GM12892 (cell line): ENCODE data around the gene NCK2.

ENCODE experiments used
- POLR2A ChIP-seq: IDR thresholded peaks from 2 replicates; pipeline ENCODE4 v1.6.1; 2011; ENCODE audit warnings: low read depth, low read length, control low read depth
- POLR2AphosphoS5 ChIP-seq: IDR thresholded peaks from 2 replicates; pipeline ENCODE4 v1.6.1; 2011; ENCODE audit warnings: low read depth, low read length, control low read depth
- TAF1 ChIP-seq: IDR thresholded peaks from 2 replicates; pipeline ENCODE4 v1.6.1; 2011; ENCODE audit warnings: low read depth, mild to moderate bottlenecking, control low read depth, low read length, borderline replicate concordance

- TF ChIP-seq POLR2A (no peak), TAF1 (no peak), POLR2AphosphoS5 (no peak)
These were observed 137.6 kb downstream of the NCK2 start for GRCh38 chr2:105882341-105882740.
